Measurements from ENCODE around the gene CHAD.

Gene CHAD

GRCh38 chr17:50448643-50449042 is 20.0 kb downstream of the CHAD start:
- Histone ChIP-seq H3K4me1 (ENCODE audit: control insufficient read depth, insufficient read depth, low read depth, low read length) (no peaks in the 10 kb centered on the region), H3K14ac (ENCODE audit: low read length in 2 of 2) (no peak overlapping the region), H3K79me1 (replicated peaks; ENCODE audit: low read length, poor library complexity, severe bottlenecking) (peaks cover 10% of the 10 kb centered on the region), H2BK5ac (ENCODE audit: low read depth, low read length, poor library complexity, severe bottlenecking) (no peak overlapping the region), H2AK5ac (ENCODE audit: low read length, severe bottlenecking) (no peak overlapping the region), H4K91ac (ENCODE audit: low read length) (no peak overlapping the region), H3K4me2 (ENCODE audit: low read length, poor library complexity, severe bottlenecking) (no peak overlapping the region), H2AFZ (ENCODE audit: low read depth, low read length) (no peak overlapping the region), H2BK15ac (ENCODE audit: low read depth, poor library complexity, severe bottlenecking) (no peak overlapping the region), H3K9ac (ENCODE audit: low read length) (no peak overlapping the region), H3K4me3 (ENCODE audit: insufficient read depth in 1 of 2, low read depth in 1 of 2, low read length in 2 of 2) (no peak overlapping the region), H3K23ac (ENCODE audit: low read length in 2 of 2) (no peak overlapping the region), H2BK12ac (ENCODE audit: low read length in 2 of 2) (no peak overlapping the region), H3K27me3 (ENCODE audit: control insufficient read depth in 1 of 2, insufficient read depth in 1 of 2, low read length in 2 of 2) (no peaks in the 10 kb centered on the region), H3K18ac (ENCODE audit: low read depth in 1 of 2, low read length in 2 of 2) (no peak overlapping the region), H2BK120ac (ENCODE audit: low read depth, low read length) (no peak overlapping the region), H3K27ac (ENCODE audit: low read length, poor library complexity, severe bottlenecking) (no peak overlapping the region), H3K4ac (ENCODE audit: low read depth in 1 of 2, low read length in 2 of 2) (no peak overlapping the region), H3K36me3 (ENCODE audit: control insufficient read depth in 1 of 2, insufficient read depth in 2 of 2, low read depth in 1 of 2, low read length in 2 of 2) (no peaks in the 10 kb centered on the region), H4K8ac (ENCODE audit: low read length) (no peak overlapping the region), H3K9me3 (ENCODE audit: control insufficient read depth, low read length) (no peaks in the 10 kb centered on the region)
- 94% methylated on average over 1 of the region's 2 CpGs for WGBS
- no peak for DNase-seq

GRCh38 chr17:50447870-50448595 is 20.6 kb downstream of the CHAD start:
- H2BK120ac ChIP-seq (ENCODE audit: low read depth, low read length) = no peak overlapping the region
- no peak overlapping the region for H2AK5ac ChIP-seq (ENCODE audit: low read length, severe bottlenecking)
- no peak overlapping the region for H3K4me3 ChIP-seq (ENCODE audit: insufficient read depth in 1 of 2, low read depth in 1 of 2, low read length in 2 of 2)
- no peak overlapping the region for H4K91ac ChIP-seq (ENCODE audit: low read length)
- H3K27me3 ChIP-seq (ENCODE audit: control insufficient read depth in 1 of 2, insufficient read depth in 1 of 2, low read length in 2 of 2) = no peaks in the 10 kb centered on the region
- H3K9ac ChIP-seq (ENCODE audit: low read length) = no peak overlapping the region
- no peak overlapping the region for H3K14ac ChIP-seq (ENCODE audit: low read length in 2 of 2)
- H3K4me2 ChIP-seq (ENCODE audit: low read length, poor library complexity, severe bottlenecking) = no peak overlapping the region
- no peaks in the 10 kb centered on the region for H3K36me3 ChIP-seq (ENCODE audit: control insufficient read depth in 1 of 2, insufficient read depth in 2 of 2, low read depth in 1 of 2, low read length in 2 of 2)
- no peak overlapping the region for H3K23ac ChIP-seq (ENCODE audit: low read length in 2 of 2)
- H3K27ac ChIP-seq (ENCODE audit: low read length, poor library complexity, severe bottlenecking) = no peak overlapping the region
- H2BK12ac ChIP-seq (ENCODE audit: low read length in 2 of 2) = no peak overlapping the region
- H4K8ac ChIP-seq (ENCODE audit: low read length) = no peak overlapping the region
- H3K4me1 ChIP-seq (ENCODE audit: control insufficient read depth, insufficient read depth, low read depth, low read length) = no peaks in the 10 kb centered on the region
- H3K4ac ChIP-seq (ENCODE audit: low read depth in 1 of 2, low read length in 2 of 2) = no peak overlapping the region
- WGBS = 97% methylated on average over 5 of the region's 7 CpGs
- no peaks in the 10 kb centered on the region for H3K9me3 ChIP-seq (ENCODE audit: control insufficient read depth, low read length)
- no peak overlapping the region for H2BK5ac ChIP-seq (ENCODE audit: low read depth, low read length, poor library complexity, severe bottlenecking)
- no peak overlapping the region for H3K18ac ChIP-seq (ENCODE audit: low read depth in 1 of 2, low read length in 2 of 2)
- no peak overlapping the region for H2BK15ac ChIP-seq (ENCODE audit: low read depth, poor library complexity, severe bottlenecking)
- DNase-seq = no peak
- H2AFZ ChIP-seq (ENCODE audit: low read depth, low read length) = no peak overlapping the region
- H3K79me1 ChIP-seq (replicated peaks; ENCODE audit: low read length, poor library complexity, severe bottlenecking) = peaks cover 10% of the 10 kb centered on the region

- H3K9me3 ChIP-seq (ENCODE audit: control insufficient read depth, low read length) = no peaks in the 10 kb centered on the region
- H3K9ac ChIP-seq (ENCODE audit: low read length) = no peak overlapping the region
- no peak overlapping the region for H3K27ac ChIP-seq (ENCODE audit: low read length, poor library complexity, severe bottlenecking)
- no peak overlapping the region for H3K14ac ChIP-seq (ENCODE audit: low read length in 2 of 2)
- H2AFZ ChIP-seq (ENCODE audit: low read depth, low read length) = no peak overlapping the region
- WGBS = 72% methylated on average over 1 of the region's 1 CpG
- H2BK120ac ChIP-seq (ENCODE audit: low read depth, low read length) = no peak overlapping the region
- H4K8ac ChIP-seq (ENCODE audit: low read length) = no peak overlapping the region
- H3K36me3 ChIP-seq (ENCODE audit: control insufficient read depth in 1 of 2, insufficient read depth in 2 of 2, low read depth in 1 of 2, low read length in 2 of 2) = no peaks in the 10 kb centered on the region
- H3K4me1 ChIP-seq (ENCODE audit: control insufficient read depth, insufficient read depth, low read depth, low read length) = no peaks in the 10 kb centered on the region
- H3K27me3 ChIP-seq (ENCODE audit: control insufficient read depth in 1 of 2, insufficient read depth in 1 of 2, low read length in 2 of 2) = no peaks in the 10 kb centered on the region
- DNase-seq = no peak
- H3K4me2 ChIP-seq (ENCODE audit: low read length, poor library complexity, severe bottlenecking) = no peak overlapping the region
- H3K4me3 ChIP-seq (ENCODE audit: insufficient read depth in 1 of 2, low read depth in 1 of 2, low read length in 2 of 2) = no peak overlapping the region
- no peak overlapping the region for H3K4ac ChIP-seq (ENCODE audit: low read depth in 1 of 2, low read length in 2 of 2)
- no peak overlapping the region for H2BK15ac ChIP-seq (ENCODE audit: low read depth, poor library complexity, severe bottlenecking)
- no peak overlapping the region for H2AK5ac ChIP-seq (ENCODE audit: low read length, severe bottlenecking)
- H2BK12ac ChIP-seq (ENCODE audit: low read length in 2 of 2) = no peak overlapping the region
- H4K91ac ChIP-seq (ENCODE audit: low read length) = no peak overlapping the region
- peaks cover 12% of the 10 kb centered on the region for H3K79me1 ChIP-seq (replicated peaks; ENCODE audit: low read length, poor library complexity, severe bottlenecking)
- no peak overlapping the region for H3K18ac ChIP-seq (ENCODE audit: low read depth in 1 of 2, low read length in 2 of 2)
- no peak overlapping the region for H2BK5ac ChIP-seq (ENCODE audit: low read depth, low read length, poor library complexity, severe bottlenecking)
- H3K23ac ChIP-seq (ENCODE audit: low read length in 2 of 2) = no peak overlapping the region
Observed at GRCh38 chr17:50445730-50446325, 22.9 kb downstream of the CHAD start.

- Histone ChIP-seq H4K8ac (ENCODE audit: low read length) (no peak overlapping the region), H3K79me1 (replicated peaks; ENCODE audit: low read length, poor library complexity, severe bottlenecking) (peaks cover 17% of the 10 kb centered on the region), H3K4me2 (ENCODE audit: low read length, poor library complexity, severe bottlenecking) (no peak overlapping the region), H3K27me3 (ENCODE audit: control insufficient read depth in 1 of 2, insufficient read depth in 1 of 2, low read length in 2 of 2) (no peaks in the 10 kb centered on the region), H3K27ac (ENCODE audit: low read length, poor library complexity, severe bottlenecking) (no peak overlapping the region), H2BK5ac (ENCODE audit: low read depth, low read length, poor library complexity, severe bottlenecking) (no peak overlapping the region), H4K91ac (ENCODE audit: low read length) (no peak overlapping the region), H3K4ac (ENCODE audit: low read depth in 1 of 2, low read length in 2 of 2) (no peak overlapping the region), H2AK5ac (ENCODE audit: low read length, severe bottlenecking) (no peak overlapping the region), H2AFZ (ENCODE audit: low read depth, low read length) (no peak overlapping the region), H3K23ac (ENCODE audit: low read length in 2 of 2) (no peak overlapping the region), H2BK120ac (ENCODE audit: low read depth, low read length) (no peak overlapping the region), H3K9me3 (ENCODE audit: control insufficient read depth, low read length) (no peaks in the 10 kb centered on the region), H3K4me1 (ENCODE audit: control insufficient read depth, insufficient read depth, low read depth, low read length) (peaks cover 2% of the 10 kb centered on the region), H3K18ac (ENCODE audit: low read depth in 1 of 2, low read length in 2 of 2) (no peak overlapping the region), H3K4me3 (ENCODE audit: insufficient read depth in 1 of 2, low read depth in 1 of 2, low read length in 2 of 2) (no peak overlapping the region), H2BK15ac (ENCODE audit: low read depth, poor library complexity, severe bottlenecking) (no peak overlapping the region), H3K36me3 (ENCODE audit: control insufficient read depth in 1 of 2, insufficient read depth in 2 of 2, low read depth in 1 of 2, low read length in 2 of 2) (peaks cover 0 to 3% of the 10 kb centered on the region in 2 experiments), H2BK12ac (ENCODE audit: low read length in 2 of 2) (no peak overlapping the region), H3K9ac (ENCODE audit: low read length) (no peak overlapping the region), H3K14ac (ENCODE audit: low read length in 2 of 2) (no peak overlapping the region)
- WGBS = over 99% methylated on average over 6 of the region's 6 CpGs
- DNase-seq = no peak
Observed at GRCh38 chr17:50444841-50445715, 23.6 kb downstream of the CHAD start.
